Astrocyte of the hippocampus (primary cell): Measurements from ENCODE around the gene RNF19B.
"Not testable (repeated sequence)": the region's sequence is repeated elsewhere in the genome, so short reads cannot be mapped to it uniquely, and the experiment has no call there.

Source experiments
- DNase-seq: peaks from one replicate; pipeline ENCODE4 v3.0.0; 2011; ENCODE audit warnings: low read depth, low spot score

The RNF19B gene

GRCh38 chr1:32931760-32932159 is 32.8 kb downstream of the RNF19B start:
- DNase-seq: no peak

- DNase-seq: no peak
Measured at GRCh38 chr1:32929366-32929765, 35.2 kb downstream of the RNF19B start.

GRCh38 chr1:32928715-32929114 is 35.9 kb downstream of the RNF19B start:
- no peak for DNase-seq

GRCh38 chr1:32928285-32928684 is 36.3 kb downstream of the RNF19B start:
- DNase-seq: no peak

GRCh38 chr1:32927441-32927840 is 37.2 kb downstream of the RNF19B start:
- no peak for DNase-seq

- no peak for DNase-seq
Measured at GRCh38 chr1:32926562-32926961, 38.0 kb downstream of the RNF19B start.

- DNase-seq: peak; percentile 48
Measured at GRCh38 chr1:32925403-32926162, 39.0 kb downstream of the RNF19B start.

- peak; percentile 13 for DNase-seq
Measured at GRCh38 chr1:32924881-32925344, 39.7 kb downstream of the RNF19B start.

GRCh38 chr1:32920833-32921232 is 43.8 kb downstream of the RNF19B start:
- no peak for DNase-seq

GRCh38 chr1:32919811-32920733 is 44.5 kb downstream of the RNF19B start:
- DNase-seq: peak; percentile 26

- DNase-seq: no peak
Measured at GRCh38 chr1:32918179-32918578, 46.4 kb downstream of the RNF19B start.

GRCh38 chr1:32917521-32917920 is 47.1 kb downstream of the RNF19B start:
- no peak for DNase-seq

- no peak for DNase-seq
Measured at GRCh38 chr1:32915766-32916706, 48.6 kb downstream of the RNF19B start.

GRCh38 chr1:32910319-32910718 is 54.3 kb downstream of the RNF19B start:
- DNase-seq: no peak

GRCh38 chr1:32907435-32907834 is 57.2 kb downstream of the RNF19B start:
- DNase-seq: peak; percentile 13

GRCh38 chr1:32906654-32907053 is 58.0 kb downstream of the RNF19B start:
- no peak for DNase-seq

- not testable (repeated sequence) for DNase-seq
Measured at GRCh38 chr1:32905588-32905987, 59.0 kb downstream of the RNF19B start.

- DNase-seq: no peak
Measured at GRCh38 chr1:32904797-32905196, 59.8 kb downstream of the RNF19B start.

- DNase-seq: no peak
Measured at GRCh38 chr1:32903991-32904785, 60.4 kb downstream of the RNF19B start.

GRCh38 chr1:32902535-32902920 is 62.1 kb downstream of the RNF19B start:
- no peak for DNase-seq
